AG10803 (cell line): ENCODE data around the gene CCR1.

Experiments used
- DNase-seq: peaks from one replicate; pipeline ENCODE4 v3.0.0; 2010; ENCODE audit warnings: low read depth
- H3K4me3 ChIP-seq: 2 replicates; pipeline ENCODE4 v1.5.1; 2011; ENCODE audit warnings: mild to moderate bottlenecking, low read length, control low read depth
- TF ChIP-seq, protein P1 (sequence below): conservative IDR thresholded peaks from 2 replicates; pipeline ENCODE4 v1.5.1; 2011; ENCODE audit warnings: mild to moderate bottlenecking, low read length, control low read depth, inconsistent platforms

The CCR1 gene

DNA sequence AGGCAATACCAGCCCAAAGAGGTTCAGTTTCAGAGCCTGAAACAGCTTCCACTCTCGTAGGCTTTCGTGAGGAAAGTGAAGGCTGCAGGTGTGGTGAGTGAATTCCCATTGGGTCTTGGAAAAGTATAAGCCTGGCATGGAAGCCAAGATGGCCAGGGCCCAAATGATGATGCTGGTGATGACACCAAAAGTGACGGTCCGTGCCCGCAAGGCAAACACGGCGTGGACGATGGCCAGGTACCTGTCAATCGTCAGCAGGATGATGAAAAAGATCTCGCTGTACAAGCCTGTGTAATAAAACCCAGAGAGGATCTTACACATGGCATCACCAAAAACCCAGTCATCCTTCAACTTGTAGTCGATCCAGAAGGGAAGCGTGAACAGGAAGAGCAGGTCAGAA, 4.4 kb downstream of the CCR1 start:
- TF ChIP-seq, protein P1, sequence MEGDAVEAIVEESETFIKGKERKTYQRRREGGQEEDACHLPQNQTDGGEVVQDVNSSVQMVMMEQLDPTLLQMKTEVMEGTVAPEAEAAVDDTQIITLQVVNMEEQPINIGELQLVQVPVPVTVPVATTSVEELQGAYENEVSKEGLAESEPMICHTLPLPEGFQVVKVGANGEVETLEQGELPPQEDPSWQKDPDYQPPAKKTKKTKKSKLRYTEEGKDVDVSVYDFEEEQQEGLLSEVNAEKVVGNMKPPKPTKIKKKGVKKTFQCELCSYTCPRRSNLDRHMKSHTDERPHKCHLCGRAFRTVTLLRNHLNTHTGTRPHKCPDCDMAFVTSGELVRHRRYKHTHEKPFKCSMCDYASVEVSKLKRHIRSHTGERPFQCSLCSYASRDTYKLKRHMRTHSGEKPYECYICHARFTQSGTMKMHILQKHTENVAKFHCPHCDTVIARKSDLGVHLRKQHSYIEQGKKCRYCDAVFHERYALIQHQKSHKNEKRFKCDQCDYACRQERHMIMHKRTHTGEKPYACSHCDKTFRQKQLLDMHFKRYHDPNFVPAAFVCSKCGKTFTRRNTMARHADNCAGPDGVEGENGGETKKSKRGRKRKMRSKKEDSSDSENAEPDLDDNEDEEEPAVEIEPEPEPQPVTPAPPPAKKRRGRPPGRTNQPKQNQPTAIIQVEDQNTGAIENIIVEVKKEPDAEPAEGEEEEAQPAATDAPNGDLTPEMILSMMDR: no peak
- no peak overlapping the region for H3K4me3 ChIP-seq
- DNase-seq: no peak

DNA sequence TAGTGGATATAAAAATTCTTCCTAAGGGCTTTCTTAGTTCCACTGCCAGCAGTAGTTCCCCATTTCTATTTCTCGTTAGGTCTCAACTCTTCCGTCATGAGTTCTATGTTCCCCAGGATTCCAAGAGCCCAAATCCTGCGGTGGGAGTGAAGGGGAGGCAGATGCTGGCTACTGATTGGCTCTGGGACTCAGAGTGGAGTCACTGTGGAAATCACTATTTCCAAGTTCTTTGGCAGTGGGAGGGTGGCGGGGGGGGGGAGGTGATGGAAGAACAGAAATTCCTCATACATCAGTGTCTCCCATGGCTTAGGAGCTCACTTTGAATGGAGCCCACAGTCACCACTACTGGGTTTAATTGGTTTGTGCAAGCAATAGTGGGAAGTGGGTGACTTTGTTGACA, 5.6 kb downstream of the CCR1 start:
- no peak for DNase-seq
- TF ChIP-seq, protein P1: no peak
- H3K4me3 ChIP-seq: no peak overlapping the region

DNA sequence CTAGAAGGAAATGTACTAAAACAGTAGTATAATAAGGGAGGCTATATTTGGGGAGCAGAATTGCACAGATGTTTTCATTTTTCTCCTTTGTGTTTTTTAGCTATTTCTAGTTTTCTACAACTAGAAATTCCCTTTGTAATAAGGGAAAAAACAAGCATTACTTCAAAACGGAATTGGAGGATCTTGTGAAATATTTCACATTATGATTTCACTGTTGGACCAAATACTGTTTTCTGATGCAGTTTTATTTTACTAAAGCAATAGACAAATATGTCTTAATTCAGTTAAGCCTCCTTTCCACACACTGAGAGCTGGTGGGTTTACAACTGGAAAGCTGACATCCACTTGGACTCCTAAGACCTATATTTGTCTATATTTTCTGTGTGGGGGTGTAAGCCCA, 7.3 kb downstream of the CCR1 start:
- no peak overlapping the region for H3K4me3 ChIP-seq
- DNase-seq: no peak
- TF ChIP-seq, protein P1: no peak

DNA sequence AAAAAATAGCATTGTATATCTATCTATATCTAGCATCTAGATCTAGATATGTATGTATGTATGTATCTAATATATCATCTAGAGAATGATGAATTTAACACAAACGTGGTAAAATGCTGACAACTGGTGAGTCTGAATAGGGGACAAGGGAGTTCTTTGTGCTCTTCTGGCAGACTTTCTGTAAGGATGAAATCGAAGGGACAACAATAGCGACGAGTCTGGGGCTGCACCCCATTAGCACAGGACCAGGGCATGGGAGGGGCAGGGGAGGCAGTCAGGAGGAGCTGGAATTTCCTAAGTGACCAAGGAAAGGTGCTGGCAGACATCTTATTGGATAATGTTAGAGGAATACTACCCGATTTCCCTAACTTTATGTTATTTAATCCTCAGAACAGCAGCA, 7.9 kb downstream of the CCR1 start:
- DNase-seq: no peak
- no peak overlapping the region for H3K4me3 ChIP-seq
- TF ChIP-seq, protein P1: no peak

DNA sequence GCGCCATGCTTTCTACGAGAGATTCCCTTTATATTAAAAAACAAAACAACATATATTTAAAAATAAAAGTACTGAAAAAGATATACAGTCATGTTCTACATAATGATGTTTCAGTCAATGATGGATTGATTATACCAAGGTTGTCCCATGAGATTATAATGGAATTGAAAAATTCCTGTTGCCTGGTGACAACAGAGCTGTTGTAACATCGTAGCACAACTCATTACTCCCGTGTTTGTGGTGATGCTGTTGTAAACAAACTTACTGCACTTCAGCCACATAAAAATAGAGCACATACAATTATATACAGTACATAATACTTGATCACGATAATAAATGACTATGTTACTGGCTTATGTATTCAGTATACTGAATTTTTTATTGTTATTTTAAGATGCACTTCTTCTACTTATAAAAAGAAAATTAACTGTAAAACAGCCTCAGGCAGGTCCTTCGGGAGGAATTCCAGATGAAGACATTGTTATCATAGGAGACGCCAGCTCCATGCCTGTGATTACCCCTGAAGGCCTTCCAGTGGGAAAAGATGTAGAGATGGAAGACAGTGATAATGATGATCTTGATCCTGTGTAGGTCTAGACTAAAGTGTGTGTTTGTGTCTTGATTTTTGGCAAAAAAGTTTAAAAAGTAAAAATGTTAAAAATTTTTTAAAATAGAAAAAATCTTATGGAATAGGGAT, 11.7 kb downstream of the CCR1 start:
- H3K4me3 ChIP-seq: no peak overlapping the region
- TF ChIP-seq, protein P1: no peak
- no peak for DNase-seq

DNA sequence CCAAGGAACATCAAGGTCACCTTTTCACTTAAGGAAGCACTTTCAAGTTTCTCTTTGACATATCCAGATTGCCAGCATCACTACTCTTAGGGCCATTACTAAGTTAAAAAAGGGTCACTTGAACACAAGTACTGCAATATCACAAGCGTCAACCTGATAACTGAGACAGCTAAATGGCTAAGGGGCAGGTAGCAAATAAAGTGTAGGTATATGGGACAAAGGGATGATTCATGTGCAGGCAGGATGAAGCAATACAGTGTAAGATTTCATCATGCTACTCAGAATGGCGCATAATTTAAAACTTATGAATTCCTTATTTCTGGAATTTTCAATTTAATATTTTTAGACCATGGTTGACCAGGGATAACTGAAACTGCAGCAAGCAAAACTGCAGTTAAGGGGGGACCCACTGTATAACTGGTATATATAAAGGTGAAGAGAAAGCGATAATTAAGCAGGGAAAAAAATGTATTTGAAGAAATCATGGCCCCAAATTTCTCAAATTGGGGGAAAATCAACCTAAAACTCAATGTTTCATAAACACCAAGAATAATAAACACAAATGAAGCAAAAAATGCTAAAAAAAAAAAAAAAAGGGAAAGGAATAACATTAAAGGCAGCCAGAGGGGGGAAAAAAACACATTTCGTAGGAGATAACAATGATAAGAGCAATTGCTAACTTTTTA, 13.1 kb downstream of the CCR1 start:
- DNase-seq: no peak
- TF ChIP-seq, protein P1: no peak
- no peak overlapping the region for H3K4me3 ChIP-seq

DNA sequence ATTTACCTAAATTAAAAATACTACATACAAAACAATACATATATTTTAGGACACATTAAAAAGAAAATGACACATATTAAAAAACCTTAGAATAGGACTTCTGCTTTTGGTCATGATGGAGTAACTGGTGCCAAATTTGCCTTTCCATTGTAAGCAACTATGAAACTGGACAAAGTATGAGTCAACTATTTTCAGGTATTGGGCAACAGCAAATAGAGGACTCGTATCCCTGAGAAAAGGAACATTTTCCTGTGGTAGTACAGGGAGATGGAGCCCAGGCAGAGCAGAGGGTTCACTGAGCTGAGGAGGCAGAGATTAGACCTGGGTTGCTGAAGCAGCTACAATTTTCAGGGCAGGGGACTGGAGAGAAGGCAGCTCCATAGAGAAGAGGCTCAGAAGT, 14.7 kb downstream of the CCR1 start:
- TF ChIP-seq, protein P1: no peak
- DNase-seq: peak; percentile 19
- no peak overlapping the region for H3K4me3 ChIP-seq
